ENCODE results near the gene PCNX2.

DNA sequence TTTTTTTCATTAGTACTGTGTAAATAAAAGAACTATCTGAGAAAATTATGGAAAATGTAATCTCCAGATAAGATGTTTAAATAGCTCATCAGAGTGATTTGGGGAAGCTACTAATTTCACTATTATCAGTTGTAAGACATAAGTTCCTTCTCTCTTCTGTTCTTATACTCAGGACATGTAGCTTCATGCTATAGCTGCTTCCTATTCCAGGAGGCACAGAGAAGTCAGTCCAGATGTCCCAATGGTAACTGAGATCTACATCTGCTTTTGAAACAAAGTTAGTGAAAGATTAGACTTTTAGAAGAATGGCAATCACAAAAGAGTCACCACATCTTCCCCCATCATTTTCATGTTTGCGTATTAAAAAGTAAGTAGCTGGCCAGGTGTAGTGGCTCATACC, 37.6 kb upstream of the PCNX2 start:
- TF ChIP-seq CTCF (IDR thresholded peaks at IDR 0.05): no peak
- no peak for TF ChIP-seq ZFX (IDR thresholded peaks at IDR 0.05; ENCODE audit: borderline replicate concordance)

All from 22Rv1 (cell line).